ENCODE results near the gene KCTD5.

Gene KCTD5

DNA sequence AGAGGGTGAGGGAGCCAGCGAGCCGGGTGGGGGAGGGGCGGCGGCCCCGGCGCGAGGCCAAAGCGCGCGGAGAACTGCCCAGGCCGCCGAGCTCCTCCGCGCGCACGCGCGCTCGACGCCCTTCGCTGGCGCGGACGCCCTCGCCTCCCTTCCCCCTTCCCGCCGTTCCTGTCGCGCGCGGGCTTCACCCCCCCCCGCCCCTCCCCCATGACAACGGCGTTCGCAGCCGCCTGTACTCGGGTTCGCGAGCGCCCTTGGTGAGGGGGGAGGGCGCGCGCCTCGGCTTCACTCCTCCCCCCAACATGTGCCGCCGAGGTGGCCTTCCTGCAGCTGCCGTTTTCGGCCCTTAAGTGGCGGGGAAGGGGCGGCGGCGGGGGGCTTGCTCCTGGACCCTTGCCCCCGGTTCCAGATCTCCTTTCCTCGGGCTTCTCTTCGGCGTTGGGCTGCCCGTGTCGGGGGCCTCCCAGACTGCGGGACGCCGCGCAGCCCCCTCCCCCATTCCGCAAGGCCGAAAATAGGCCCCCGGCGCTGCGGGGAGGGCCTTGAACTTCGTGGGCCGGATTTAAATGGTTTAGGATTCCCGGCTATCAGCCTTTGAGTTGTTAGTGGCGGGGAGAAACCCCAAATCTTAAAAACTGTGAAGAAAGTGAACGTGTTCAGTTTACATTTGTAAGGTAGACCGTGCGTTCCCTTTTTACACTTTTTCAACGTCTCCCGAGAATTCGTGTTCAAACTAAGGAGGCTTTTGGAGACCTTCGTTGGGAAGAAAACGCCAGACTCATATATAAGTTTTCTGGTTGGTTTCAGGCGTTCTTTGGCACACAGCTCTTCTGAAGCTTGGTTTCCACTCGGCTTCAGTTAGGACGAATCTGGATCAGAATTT, 70.8 kb downstream of the KCTD5 start:
- DNase-seq = peak; percentile 79

DNA sequence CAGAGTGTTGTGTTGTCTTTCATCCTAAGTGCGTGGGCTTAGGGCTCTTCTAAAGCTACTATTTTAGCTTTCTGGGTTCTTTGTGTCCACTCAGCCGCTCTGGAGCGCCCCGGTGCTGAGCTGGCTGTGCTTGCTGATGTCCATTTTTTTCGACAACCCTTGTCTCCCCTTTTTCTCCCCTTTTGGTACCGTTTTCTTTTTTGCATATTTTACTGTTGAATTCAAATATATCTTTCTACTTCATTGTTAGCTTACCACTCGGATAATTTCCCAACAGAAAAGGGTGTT, 71.4 kb downstream of the KCTD5 start:
- no peak for DNase-seq

DNA sequence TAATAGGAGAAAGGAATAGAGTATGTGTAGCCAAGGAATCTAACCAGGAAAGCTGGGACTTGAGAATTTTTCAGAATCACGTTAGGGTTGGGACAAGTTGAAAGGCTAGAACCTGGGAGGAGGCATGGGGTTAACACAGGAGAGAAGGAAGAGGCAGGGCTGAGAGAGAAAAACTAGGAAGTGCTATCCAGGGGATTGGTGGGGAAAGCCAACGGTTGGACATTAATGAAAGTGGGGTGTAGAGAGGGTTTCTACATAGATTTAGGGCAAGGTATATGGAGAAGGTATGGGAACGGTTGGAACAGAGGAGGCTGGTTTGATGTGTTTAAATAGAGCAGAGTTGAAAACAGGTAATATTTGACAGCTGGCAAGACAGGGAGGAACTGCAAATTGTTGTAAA, 72.8 kb downstream of the KCTD5 start:
- no peak for DNase-seq

DNA sequence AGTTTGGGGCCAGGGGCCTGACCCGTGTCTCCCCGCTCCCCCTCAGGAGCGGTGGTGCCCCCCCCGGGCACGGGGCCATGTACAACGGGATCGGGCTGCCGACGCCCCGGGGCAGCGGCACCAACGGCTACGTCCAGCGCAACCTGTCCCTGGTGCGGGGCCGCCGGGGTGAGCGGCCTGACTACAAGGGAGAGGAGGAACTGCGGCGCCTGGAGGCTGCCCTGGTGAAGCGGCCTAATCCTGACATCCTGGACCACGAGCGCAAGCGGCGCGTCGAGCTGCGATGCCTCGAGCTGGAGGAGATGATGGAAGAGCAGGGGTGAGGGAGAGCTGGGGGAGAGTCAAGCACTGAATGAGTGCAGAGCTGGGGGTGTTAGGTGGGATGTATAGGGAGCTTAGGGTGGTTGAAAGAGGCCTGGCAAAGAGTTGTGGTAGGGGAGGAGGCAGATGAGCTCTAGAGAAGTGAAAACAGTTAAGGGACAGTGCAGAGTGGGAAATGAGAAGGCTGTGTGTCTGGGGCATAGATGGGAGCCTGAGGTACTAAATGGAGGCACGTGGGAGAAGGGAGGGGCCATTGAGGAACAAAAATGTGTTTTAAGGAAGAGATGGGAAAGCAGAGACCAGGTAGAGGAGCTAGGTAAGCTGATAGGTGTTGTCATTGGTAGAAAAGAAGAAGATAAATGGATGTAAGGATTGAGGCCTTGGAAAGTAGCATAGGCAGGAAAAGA, 74.1 kb downstream of the KCTD5 start:
- DNase-seq = no peak

DNA sequence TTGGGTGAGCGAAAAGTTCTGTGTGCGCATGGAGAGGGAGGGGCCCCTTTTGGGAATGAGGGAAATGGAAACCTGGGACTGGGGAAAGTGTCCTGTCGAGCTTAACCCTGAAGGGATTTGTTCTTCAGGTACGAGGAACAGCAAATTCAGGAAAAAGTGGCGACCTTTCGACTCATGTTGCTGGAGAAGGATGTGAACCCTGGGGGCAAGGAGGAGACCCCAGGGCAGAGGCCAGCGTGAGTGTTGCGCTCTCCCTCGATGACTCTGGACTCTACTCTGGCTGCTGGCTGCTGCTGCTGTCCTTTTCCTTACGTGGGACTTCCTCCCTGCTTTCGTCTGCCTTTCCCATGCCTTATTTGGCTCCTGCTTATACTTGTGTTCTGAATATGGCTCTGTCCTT, 75.0 kb downstream of the KCTD5 start:
- no peak for DNase-seq

Measured in activated CD4-positive, alpha-beta T cell treated with anti-CD3 and anti-CD28 coated beads, Interleukin-2, amount 50 U/mL, for 16 hours (primary cell).